Measurements from ENCODE around the gene LSM12.

DNA sequence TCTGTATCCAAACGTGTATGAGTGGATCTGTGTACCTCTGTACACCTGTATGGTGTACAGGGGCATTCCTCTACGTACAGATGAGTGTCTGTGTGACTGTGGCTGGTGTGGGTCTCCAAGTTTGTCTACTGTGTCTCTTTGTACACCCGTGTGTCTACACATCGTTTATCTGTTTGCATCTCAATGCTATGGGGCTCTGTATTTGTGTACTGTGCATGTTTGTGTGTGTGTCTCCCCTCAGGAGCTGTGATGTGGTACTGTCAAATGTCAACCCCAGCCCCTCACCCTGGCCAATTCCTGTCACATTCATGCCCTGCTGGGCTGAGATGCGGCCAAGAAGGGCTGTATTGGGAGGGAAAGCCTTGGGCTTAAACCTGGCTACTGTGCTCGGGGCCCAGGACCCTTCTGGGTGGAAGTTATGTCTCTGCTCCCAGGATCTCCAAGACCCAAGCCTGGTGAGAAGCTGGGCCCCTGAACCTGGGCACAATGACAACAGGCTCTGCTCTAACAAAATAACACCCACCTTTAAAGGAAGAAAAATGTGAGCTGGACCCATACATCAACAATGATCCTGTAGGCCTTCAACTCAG lies 65.5 kb downstream of the LSM12 start:
- TF ChIP-seq EZH2phosphoT487 (IDR thresholded peaks at IDR 0.05; ENCODE audit: borderline replicate concordance, low read depth, low read length) = no peak
- TF ChIP-seq, protein P1, sequence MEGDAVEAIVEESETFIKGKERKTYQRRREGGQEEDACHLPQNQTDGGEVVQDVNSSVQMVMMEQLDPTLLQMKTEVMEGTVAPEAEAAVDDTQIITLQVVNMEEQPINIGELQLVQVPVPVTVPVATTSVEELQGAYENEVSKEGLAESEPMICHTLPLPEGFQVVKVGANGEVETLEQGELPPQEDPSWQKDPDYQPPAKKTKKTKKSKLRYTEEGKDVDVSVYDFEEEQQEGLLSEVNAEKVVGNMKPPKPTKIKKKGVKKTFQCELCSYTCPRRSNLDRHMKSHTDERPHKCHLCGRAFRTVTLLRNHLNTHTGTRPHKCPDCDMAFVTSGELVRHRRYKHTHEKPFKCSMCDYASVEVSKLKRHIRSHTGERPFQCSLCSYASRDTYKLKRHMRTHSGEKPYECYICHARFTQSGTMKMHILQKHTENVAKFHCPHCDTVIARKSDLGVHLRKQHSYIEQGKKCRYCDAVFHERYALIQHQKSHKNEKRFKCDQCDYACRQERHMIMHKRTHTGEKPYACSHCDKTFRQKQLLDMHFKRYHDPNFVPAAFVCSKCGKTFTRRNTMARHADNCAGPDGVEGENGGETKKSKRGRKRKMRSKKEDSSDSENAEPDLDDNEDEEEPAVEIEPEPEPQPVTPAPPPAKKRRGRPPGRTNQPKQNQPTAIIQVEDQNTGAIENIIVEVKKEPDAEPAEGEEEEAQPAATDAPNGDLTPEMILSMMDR (conservative IDR thresholded peaks at IDR 0.05; ENCODE audit: low read length) = no peak

Measured in OCI-LY7 (cell line).